K562 (cell line): ENCODE results near the gene PRCC. TPM values are rescaled to one million over a fixed set of nuclear protein-coding genes. Genes with fewer than 3 reads are reported as not detected.

Experiments used
- BRF2 ChIP-seq: IDR thresholded peaks from 3 replicates; pipeline ENCODE4 v1.6.1; 2011; ENCODE audit warnings: borderline replicate concordance, mild to moderate bottlenecking; ENCODE audit not compliant: insufficient read length, insufficient read depth
- CAMTA2 ChIP-seq: fragments of 250-450 bp; sonication (Bioruptor Pico); conservative IDR thresholded peaks from 2 replicates; pipeline ENCODE4 v1.5.1; 2022
- E2F6 ChIP-seq, 2 experiments: IDR thresholded peaks; 2 replicates each; pipeline ENCODE4 v1.6.1; 2011; ENCODE audit warnings: borderline replicate concordance in 1 of 2, control low read depth in 1 of 2, low read depth in 1 of 2, low read length in 1 of 2, mild to moderate bottlenecking in 1 of 2, mixed read lengths in 1 of 2, moderate library complexity in 1 of 2; ENCODE audit not compliant: insufficient read depth in 1 of 2, insufficient read length in 1 of 2, poor library complexity in 1 of 2, severe bottlenecking in 1 of 2; ENCODE audit errors: extremely low read depth in 1 of 2
- FOXJ3 ChIP-seq: sonication (generic); formaldehyde crosslinking; IDR thresholded peaks from 2 replicates; pipeline ENCODE4 v1.4.0; 2020; ENCODE audit warnings: mild to moderate bottlenecking, missing genetic modification reagents
- HMG20B ChIP-seq: fragments of 250-450 bp; sonication (Bioruptor Pico); IDR thresholded peaks from 2 replicates; pipeline ENCODE4 v1.5.0; 2021; ENCODE audit warnings: mild to moderate bottlenecking
- MIER1 ChIP-seq: fragments of 450-650 bp; IDR thresholded peaks from 2 replicates; pipeline ENCODE4 v1.6.1; 2016; ENCODE audit warnings: antibody characterized with exemption, mild to moderate bottlenecking, low read depth
- PHB ChIP-seq: fragments of 250-450 bp; sonication (Bioruptor Pico); IDR thresholded peaks from 2 replicates; pipeline ENCODE4 v1.5.0; 2021
- PHB2 ChIP-seq: fragments of 450-650 bp; IDR thresholded peaks from 2 replicates; pipeline ENCODE4 v1.6.1; 2017; ENCODE audit warnings: low read depth
- PHF21A ChIP-seq: fragments of 450-650 bp; IDR thresholded peaks from 2 replicates; pipeline ENCODE4 v1.6.1; 2017; ENCODE audit warnings: low read depth, borderline replicate concordance
- POU5F1 ChIP-seq: fragments of 150-350 bp; IDR thresholded peaks from 2 replicates; pipeline ENCODE4 v1.6.1; 2014; ENCODE audit warnings: borderline replicate concordance, low read length, low read depth, mild to moderate bottlenecking; ENCODE audit not compliant: partially characterized antibody
- RREB1 ChIP-seq: fragments of 250-450 bp; sonication (Bioruptor Pico); IDR thresholded peaks from 2 replicates; pipeline ENCODE4 v1.4.0; 2020
- TAF1 ChIP-seq: IDR thresholded peaks from 2 replicates; pipeline ENCODE4 v1.6.1; 2011; ENCODE audit warnings: mild to moderate bottlenecking, low read length, moderate library complexity; ENCODE audit not compliant: insufficient read depth, control insufficient read depth, severe bottlenecking; ENCODE audit errors: extremely low read depth
- THAP12 ChIP-seq: fragments of 250-450 bp; sonication (Bioruptor Pico); IDR thresholded peaks from 2 replicates; pipeline ENCODE4 v1.9.0; 2021; ENCODE audit warnings: mild to moderate bottlenecking, inconsistent platforms
- YY1 ChIP-seq, 3 experiments: IDR thresholded peaks; 2 replicates each; pipeline ENCODE4 v1.6.1; 2011; ENCODE audit warnings: low read length in 2 of 3, mild to moderate bottlenecking in 2 of 3, moderate library complexity in 2 of 3, borderline replicate concordance in 1 of 3, control low read depth in 1 of 3, low read depth in 1 of 3; ENCODE audit not compliant: insufficient read depth in 3 of 3, insufficient replicate concordance in 2 of 3, control insufficient read depth in 1 of 3, insufficient read length in 1 of 3; ENCODE audit errors: extremely low read depth in 1 of 3
- ZKSCAN1 ChIP-seq: fragments of 150-350 bp; IDR thresholded peaks from 2 replicates; pipeline ENCODE4 v1.6.1; 2016; ENCODE audit warnings: low read depth, low read length
- polyA plus RNA-seq, 8 experiments: library from polyadenylated mRNA; depleted of rRNA in 4 of 8; stranded (reverse) in 5 of 8; unstranded in 3 of 8; fragments of >200 nt; fragmentation: Nextera tagmentation in 2 of 8; fragmentation: Illumina TruSeq in 1 of 8; extraction: Ambion mirVana in 2 of 8; extraction: Trizol in 1 of 8; gene quantifications; 2 replicates each; pipeline versions ENCODE4 v1.2.1 to v1.2.3, GENCODE V29; 2011 to 2014; ENCODE audit warnings: inconsistent platforms in 1 of 8, missing spikeins in 1 of 8
- total RNA-seq, 7 experiments: library from RNA; depleted of rRNA in 6 of 7; stranded (reverse); fragments of >200 nt in 6 of 7; fragmentation: Illumina TruSeq in 2 of 7; extraction: Trizol in 2 of 7; gene quantifications; 2 replicates each; pipeline versions ENCODE4 v1.2.1 to v1.2.3, GENCODE V29; 2011 to 2021; ENCODE audit warnings: low replicate concordance in 1 of 7

The PRCC gene
- total and polyA plus RNA-seq, 9 of the 15 experiments (the other 6 are each of a cell fraction or from before 2014, with no cell fraction given): 23.9 to 201 (median 41.1) TPM

- no peak for TF ChIP-seq THAP12 (CRISPR knock-in tag)
- no peak for TF ChIP-seq FOXJ3 (CRISPR knock-in tag)
- no peak for TF ChIP-seq ZKSCAN1
- no peak for TF ChIP-seq POU5F1
- peak; percentile 46 to 92 (median 83) for TF ChIP-seq YY1 (IDR thresholded peaks at IDR 0.05; ENCODE audit: borderline replicate concordance in 1 of 3, control insufficient read depth in 1 of 3, extremely low read depth in 1 of 3, insufficient read depth in 3 of 3, insufficient read length in 1 of 3, insufficient replicate concordance in 2 of 3, low read depth in 1 of 3, low read length in 2 of 3)
- no peak for TF ChIP-seq HMG20B (CRISPR knock-in tag)
- TF ChIP-seq RREB1 (CRISPR knock-in tag): no peak
- TF ChIP-seq E2F6 (IDR thresholded peaks at IDR 0.05; ENCODE audit: borderline replicate concordance in 1 of 2, extremely low read depth in 1 of 2, insufficient read depth in 1 of 2, insufficient read length in 1 of 2, low read depth in 1 of 2, low read length in 1 of 2, poor library complexity in 1 of 2, severe bottlenecking in 1 of 2): peak in 1 of 2 experiments; percentile 78
- TF ChIP-seq BRF2: no peak
- TF ChIP-seq MIER1: no peak
- peak; percentile 48 for TF ChIP-seq TAF1
- TF ChIP-seq PHF21A: no peak
- TF ChIP-seq PHB (CRISPR knock-in tag): no peak
- no peak for TF ChIP-seq PHB2
- no peak for TF ChIP-seq CAMTA2 (CRISPR knock-in tag)
These were observed 20.4 kb upstream of the PRCC start (continued) for GRCh38 chr1:156746728-156747631.
